GM18858 (cell line): ENCODE measurements around the gene ARHGAP18.

Experiments used
- ATAC-seq: cut with Tn5 transposase; IDR thresholded peaks from one replicate; pipeline ENCODE4 v1.9.1; 2021; ENCODE audit not compliant: unreplicated experiment

Gene ARHGAP18

DNA sequence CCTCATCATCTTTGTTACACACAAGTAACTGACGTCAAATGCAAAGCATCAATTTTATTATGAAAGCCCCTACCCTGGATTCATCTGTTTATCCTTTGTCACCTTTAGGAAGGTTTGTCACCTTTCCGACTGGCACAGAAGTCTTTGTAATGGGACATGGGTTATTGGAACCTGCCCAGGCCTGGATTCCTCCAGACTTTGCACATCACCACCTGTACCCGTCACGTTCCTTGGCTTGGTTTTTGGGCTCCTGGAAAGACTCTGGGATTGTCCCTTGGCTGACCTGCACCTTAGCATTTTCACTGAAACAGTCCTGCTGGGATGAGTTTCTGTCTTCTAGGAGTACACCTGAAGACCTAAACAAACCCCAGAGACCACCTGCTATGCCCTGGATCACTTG lies 15.4 kb upstream of the ARHGAP18 start:
- no peak for ATAC-seq

DNA sequence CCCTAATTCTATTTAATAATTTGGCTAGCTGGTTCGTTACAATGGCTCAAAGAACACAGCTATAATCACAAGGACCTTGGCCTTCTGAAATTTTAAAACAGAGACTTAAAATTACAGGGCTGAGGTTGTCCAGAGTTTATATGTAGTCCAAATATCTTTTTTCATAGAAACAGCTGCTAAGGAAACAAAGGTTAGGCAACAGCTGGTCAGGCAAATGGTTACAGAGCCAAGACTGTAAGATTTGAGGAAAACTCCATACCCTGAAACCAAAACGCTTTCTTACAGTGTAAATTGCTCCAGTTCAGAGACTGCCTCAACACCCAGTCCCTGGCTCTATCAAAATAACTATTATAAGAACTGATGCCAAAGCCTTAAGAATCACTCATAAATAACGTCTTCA lies 9.7 kb upstream of the ARHGAP18 start:
- ATAC-seq, result no peak

- ATAC-seq, result no peak
Measured at GRCh38 chr6:129717277-129717676, 7.3 kb upstream of the ARHGAP18 start.

DNA sequence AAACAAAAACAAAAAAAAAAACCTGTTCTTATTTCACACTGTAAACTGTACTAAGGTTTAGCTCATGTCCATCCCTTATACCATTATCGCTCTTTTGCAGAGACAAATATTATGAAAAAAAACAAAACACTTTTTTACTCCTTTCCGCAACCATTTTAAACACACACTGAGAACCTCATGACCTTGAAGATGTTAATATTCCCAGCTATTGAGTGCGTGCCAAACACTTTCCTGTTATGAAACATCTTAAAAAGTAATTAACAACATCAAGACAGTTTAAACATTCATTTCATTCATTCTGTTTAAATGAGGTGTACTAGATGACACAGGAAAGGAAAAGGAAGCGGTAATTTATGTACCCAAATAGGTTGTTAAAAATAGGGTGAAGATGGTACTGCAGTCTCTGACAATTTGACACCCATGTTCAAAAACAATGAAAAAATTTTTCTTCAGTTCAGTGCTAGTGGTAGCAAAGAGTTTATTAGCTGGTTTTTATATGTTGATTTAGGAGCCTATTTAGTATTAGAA lies 3.9 kb upstream of the ARHGAP18 start:
- ATAC-seq, result no peak

GRCh38 chr6:129711271-129711631 lies 1.3 kb upstream of the ARHGAP18 start:
- no peak for ATAC-seq

GRCh38 chr6:129710450-129711270 lies 683 bp upstream of the ARHGAP18 start:
- ATAC-seq, result no peak

DNA sequence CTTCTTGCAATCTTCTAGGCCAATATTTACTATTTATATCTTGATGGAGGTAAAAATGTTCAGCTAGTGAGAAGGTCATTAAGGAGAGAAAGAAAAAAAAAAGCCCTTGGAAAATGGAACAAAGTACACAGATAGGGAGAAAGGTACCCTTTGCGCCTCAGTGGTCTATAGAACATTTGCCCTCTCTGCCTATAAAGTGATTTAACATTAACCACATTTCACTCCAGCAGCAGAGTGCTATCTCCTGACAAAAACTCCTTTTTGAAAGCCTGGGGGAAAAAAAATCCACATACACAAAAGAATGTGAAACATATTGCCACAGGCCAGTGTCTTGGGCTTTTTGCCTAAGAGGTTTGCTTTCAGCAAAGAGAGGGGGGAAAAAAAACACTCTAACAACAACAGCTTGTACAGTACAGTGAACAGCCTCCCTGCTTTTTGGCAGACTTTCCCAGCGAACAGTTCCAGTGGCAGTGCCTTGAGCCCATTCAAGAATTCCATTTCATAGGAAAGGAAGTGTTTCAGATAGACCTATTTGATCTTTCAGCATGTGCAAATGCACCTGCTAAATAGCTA lies 695 bp downstream of the ARHGAP18 start:
- ATAC-seq, result peak; percentile 10

DNA sequence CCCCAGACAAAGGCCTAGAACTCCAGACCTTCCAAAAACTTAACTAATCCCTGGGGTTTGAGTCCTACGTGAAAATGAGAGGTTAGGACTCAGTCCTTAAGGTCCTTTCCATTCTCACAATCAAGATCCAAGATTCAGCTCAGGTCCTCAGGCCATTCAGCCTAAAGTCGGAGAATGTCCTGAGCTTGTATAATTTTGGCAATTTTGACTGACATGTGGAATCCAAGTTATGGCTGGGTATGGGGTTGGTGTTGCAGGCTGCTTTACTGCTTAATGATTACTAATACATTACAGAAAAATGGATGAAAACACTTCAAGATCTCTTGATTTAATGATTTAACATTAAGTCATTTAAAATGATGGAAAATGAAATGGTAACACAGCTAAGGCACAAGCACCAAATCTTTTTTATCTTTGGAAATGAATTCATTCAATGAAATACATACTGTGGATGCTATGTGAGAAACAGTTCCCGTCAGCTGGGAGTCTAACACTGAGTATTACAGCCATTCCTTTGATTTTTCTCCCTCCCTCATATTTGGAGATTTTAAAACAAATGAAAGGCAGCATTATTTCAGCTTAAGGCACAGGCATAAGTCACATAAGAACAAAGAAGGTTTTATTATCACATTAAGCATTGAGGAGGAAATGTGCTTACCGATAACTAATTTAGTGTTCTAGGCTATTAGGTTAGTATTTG lies 1.3 kb downstream of the ARHGAP18 start:
- no peak for ATAC-seq

GRCh38 chr6:129707882-129708495 lies 2.0 kb downstream of the ARHGAP18 start:
- no peak for ATAC-seq

- no peak for ATAC-seq
Measured at GRCh38 chr6:129707028-129707427, 2.9 kb downstream of the ARHGAP18 start.

GRCh38 chr6:129705212-129705611 lies 4.8 kb downstream of the ARHGAP18 start:
- ATAC-seq, result no peak

GRCh38 chr6:129704708-129705107 lies 5.3 kb downstream of the ARHGAP18 start:
- ATAC-seq, result no peak

- ATAC-seq, result no peak
Measured at GRCh38 chr6:129701721-129702455, 8.1 kb downstream of the ARHGAP18 start.

- ATAC-seq, result no peak
Measured at GRCh38 chr6:129700666-129701065, 9.3 kb downstream of the ARHGAP18 start.

DNA sequence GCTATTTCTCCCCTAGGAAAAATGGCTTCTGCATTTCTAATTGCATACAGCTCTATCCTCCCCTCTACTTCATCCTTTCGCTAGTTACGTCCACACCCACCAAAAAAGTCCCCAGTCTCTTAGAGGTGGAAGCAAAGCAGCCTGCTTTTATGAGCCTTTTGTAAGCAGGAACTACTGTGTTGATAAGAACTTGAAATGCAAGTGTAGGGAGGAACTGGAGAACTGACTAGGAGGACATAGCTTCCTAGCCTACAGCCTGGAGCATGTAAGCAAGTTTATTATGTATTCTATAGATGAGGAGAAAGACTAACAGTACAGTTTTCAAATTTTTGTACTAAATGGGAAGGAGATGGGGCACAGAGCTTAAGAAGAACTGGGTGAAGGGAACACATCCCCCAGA lies 10.3 kb downstream of the ARHGAP18 start:
- ATAC-seq, result no peak

GRCh38 chr6:129698430-129698829 lies 11.5 kb downstream of the ARHGAP18 start:
- no peak for ATAC-seq

DNA sequence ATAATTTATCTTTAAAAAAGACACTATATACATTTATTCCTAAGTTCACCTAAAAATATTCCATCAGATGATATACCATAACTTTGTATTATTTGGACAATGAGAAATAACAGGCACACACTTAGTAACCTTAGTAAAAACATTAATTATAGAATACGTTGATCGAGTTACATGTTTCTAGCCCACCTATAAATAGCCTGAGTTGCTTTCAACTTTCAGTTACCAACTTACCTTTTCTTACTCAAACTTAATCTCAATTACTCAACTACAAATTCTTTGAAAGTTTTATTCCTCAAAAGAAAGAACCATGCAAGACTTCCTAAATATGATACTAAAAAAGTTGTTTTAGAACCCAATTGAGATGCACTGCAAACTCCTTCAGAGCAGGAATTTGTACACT lies 12.2 kb downstream of the ARHGAP18 start:
- no peak for ATAC-seq

- no peak for ATAC-seq
Measured at GRCh38 chr6:129696843-129697242, 13.1 kb downstream of the ARHGAP18 start.

GRCh38 chr6:129696028-129696418 lies 14.0 kb downstream of the ARHGAP18 start:
- no peak for ATAC-seq

DNA sequence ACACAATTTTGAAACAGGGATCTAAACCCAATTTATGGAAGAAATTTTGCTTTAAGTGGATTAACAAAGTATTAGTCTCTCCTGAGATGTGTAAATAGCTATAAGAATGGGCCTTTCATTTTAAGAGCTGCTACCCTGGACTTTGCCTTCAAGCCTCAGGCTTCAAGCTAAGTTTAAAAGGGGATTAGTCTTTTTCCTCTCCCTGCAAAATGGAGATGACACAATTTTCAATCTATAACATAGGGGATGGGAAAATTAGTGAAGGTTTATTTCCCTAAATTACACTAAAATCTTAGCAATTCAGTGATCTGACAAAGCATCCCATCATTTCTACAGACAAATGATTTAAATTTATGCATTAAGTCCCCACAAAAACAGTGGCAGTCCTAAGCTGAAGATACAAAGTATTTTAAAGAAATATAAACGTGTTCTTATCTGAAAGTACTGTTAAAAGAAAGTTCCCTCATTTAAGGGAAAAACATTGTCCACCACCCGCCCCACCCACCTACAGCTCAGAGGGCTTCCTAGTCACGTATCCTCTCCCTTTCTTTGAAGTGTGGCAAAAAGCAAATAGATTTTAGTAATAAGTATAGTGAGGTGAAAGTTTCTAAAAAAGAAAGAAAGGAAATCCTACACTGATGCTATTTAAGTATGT lies 14.5 kb downstream of the ARHGAP18 start:
- ATAC-seq, result peak; percentile 80
